ENCODE results near the gene RBP2. TPM values are rescaled to one million over a fixed set of nuclear protein-coding genes. Genes with fewer than 3 reads are reported as not detected.

The RBP2 gene
- not detected for total RNA-seq

- no peak for DNase-seq
These were observed at the start of gene RBP2 for GRCh38 chr3:139476348-139476747. RBP2 (minus strand) TSS chr3:139476516; CDS start chr3:139476459, 57 bp downstream.

- DNase-seq = no peak
These were observed 48.7 kb upstream of the RBP2 start for GRCh38 chr3:139524841-139525636.

GRCh38 chr3:139523718-139524117, 47.4 kb upstream of the RBP2 start:
- DNase-seq = no peak

GRCh38 chr3:139523166-139523565, 46.9 kb upstream of the RBP2 start:
- DNase-seq = no peak

- no peak for DNase-seq
These were observed 46.1 kb upstream of the RBP2 start for GRCh38 chr3:139522421-139522820.

- no peak for DNase-seq
These were observed 45.5 kb upstream of the RBP2 start for GRCh38 chr3:139521816-139522215.

GRCh38 chr3:139521144-139521543, 44.8 kb upstream of the RBP2 start:
- no peak for DNase-seq

GRCh38 chr3:139519998-139520737, 43.9 kb upstream of the RBP2 start:
- DNase-seq = no peak

GRCh38 chr3:139518926-139519842, 42.9 kb upstream of the RBP2 start:
- DNase-seq = no peak

- no peak for DNase-seq
These were observed 42.0 kb upstream of the RBP2 start for GRCh38 chr3:139518306-139518705.

- no peak for DNase-seq
These were observed 41.2 kb upstream of the RBP2 start for GRCh38 chr3:139517321-139518065.

GRCh38 chr3:139514741-139515140, 38.4 kb upstream of the RBP2 start:
- no peak for DNase-seq

- DNase-seq = no peak
These were observed 33.3 kb upstream of the RBP2 start for GRCh38 chr3:139509631-139510030.

- DNase-seq = peak; percentile 6
These were observed 30.4 kb upstream of the RBP2 start for GRCh38 chr3:139506766-139507165.

- DNase-seq = no peak
These were observed 29.6 kb upstream of the RBP2 start for GRCh38 chr3:139505829-139506386.

GRCh38 chr3:139499536-139499935, 23.2 kb upstream of the RBP2 start:
- no peak for DNase-seq

GRCh38 chr3:139493826-139494385, 17.6 kb upstream of the RBP2 start:
- no peak for DNase-seq

- no peak for DNase-seq
These were observed 15.7 kb upstream of the RBP2 start for GRCh38 chr3:139491966-139492365.

GRCh38 chr3:139491027-139491700, 14.8 kb upstream of the RBP2 start:
- no peak for DNase-seq

- no peak for DNase-seq
These were observed 5.9 kb upstream of the RBP2 start for GRCh38 chr3:139482206-139482605.

GRCh38 chr3:139481116-139481515, 4.8 kb upstream of the RBP2 start:
- no peak for DNase-seq

Data from occipital lobe (tissue), 2 donors.